ENCODE data around the gene PRSS27.

Gene PRSS27

DNA sequence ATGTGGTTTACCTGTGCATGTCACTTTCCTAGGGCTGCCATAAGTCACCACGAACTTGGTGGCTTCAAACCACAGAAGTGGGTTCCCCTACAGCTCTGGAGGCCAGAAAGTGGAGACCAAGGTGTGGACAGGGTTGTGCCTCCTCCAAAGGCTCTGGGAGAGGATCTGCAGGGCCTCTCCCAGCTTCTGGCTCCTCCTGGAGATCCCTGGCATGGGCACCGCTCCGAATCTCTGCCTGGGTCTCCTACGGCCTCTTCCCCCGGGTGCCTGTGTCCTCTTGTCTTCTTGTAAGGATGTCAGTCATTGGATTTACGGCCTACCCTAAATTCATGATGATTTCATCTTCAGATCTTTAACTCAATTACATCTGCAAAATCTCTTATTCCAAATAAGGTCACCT, 29.9 kb upstream of the PRSS27 start:
- DNase-seq, result no peak

- DNase-seq, result no peak
Observed at GRCh38 chr16:2749476-2749875, 29.5 kb upstream of the PRSS27 start.

DNA sequence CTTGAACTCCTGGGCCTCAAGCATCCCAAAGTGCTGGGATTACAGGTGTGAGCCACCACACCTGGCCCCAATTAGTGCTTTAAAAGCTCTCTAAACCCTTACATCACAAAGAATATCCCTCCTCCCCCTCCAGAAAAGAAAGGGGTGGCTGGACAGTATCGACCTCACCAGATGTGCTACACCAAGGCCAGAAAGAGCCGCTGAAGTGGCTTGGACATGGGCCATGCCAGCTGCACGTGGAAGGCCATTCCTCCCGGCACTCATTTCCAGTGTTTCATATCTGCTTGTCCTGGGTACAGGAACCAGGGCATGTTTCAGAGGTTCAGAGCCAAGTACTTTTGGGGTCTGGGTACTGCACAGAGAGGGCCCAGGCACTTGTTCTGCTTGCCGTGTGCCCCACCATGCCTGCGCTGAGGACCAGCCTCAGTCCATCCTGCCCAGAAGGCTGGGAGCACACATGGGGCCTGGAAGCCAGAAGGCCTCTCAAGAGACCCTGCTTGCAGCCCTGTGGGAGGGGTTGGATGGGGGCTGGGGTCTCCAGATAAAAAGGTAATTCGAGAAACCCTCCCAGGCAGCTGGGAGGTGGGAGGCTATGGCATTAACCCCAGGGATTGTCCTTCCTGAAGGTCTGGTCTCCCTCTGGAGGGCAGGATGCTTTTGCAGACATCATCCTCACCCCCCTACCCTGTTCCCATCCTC, 28.9 kb upstream of the PRSS27 start:
- no peak for DNase-seq

DNA sequence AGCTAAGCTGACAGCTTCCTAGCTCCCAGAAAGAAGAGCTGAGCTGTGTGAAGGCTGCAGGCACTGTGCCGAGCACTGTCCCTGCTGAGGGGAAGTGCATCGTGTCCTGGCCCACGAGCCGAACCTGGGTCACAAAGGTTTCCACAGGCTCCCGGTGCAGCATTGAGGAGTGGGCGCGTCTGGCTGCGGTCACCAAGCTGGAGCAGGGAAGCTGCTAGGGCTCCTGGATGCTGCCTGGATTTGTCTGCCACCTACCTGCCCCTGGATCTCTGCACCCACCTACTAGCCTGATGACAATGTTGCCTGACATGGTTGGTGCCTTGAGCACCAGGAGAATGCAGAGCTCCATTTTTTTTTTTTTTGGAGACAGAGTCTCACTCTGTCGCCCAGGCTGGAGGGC, 25.9 kb upstream of the PRSS27 start:
- no peak for DNase-seq

DNA sequence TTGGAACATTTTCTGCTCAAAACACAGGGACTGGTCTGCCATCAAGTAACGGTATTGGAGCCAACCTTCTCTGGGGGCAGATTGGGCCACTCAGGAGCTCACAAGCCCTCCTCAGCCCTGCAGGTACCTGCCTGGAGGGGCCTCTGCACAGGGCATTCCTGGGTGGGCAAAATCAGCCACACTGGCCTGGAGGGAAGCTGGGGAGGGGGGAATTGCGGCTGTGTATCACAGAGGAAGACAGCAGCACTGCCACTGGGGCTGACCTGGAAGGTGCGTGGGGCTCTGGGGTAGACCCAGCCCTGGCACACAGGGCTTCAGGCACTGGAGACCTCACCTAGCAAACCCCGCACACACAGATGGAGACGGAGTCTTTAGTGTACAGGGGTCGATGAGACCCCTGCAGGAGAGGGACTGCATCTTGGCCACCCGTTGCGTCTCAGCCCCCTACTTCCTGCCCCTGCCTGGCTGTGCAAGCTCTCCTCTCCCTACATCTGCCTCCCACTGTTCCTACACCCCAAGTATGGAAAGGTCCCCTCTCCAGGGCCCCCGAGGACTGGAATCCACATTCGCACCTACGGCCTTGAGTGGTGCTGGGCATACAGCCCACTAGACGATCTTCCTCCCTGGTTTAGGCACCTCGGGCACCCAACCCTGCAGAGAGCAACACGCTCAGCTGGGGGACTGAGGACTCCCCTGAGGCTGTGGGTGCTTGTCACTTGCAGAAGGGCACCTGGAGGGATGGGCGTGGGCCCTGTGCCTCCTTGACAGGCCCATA, 25.3 kb upstream of the PRSS27 start:
- DNase-seq, result no peak

DNA sequence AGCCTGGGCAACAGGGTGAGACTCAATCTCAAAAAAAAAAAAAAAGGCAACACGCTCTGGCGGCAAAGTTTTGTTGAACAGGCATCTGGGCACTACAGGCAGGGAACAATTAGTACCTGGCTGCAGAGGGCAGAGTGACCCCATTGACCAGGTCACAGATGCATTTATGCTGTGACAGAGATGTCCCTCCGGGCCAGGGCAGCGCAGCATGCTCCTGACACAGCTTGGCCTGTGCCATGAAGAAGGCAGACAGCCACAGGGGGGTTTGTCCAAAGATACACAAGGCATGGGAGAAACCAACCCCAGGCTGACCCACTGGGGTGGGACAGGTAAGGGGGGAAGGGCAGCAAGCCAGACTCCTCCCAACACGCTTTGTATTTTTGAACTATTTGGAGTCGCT, 24.7 kb upstream of the PRSS27 start:
- DNase-seq, result no peak

DNA sequence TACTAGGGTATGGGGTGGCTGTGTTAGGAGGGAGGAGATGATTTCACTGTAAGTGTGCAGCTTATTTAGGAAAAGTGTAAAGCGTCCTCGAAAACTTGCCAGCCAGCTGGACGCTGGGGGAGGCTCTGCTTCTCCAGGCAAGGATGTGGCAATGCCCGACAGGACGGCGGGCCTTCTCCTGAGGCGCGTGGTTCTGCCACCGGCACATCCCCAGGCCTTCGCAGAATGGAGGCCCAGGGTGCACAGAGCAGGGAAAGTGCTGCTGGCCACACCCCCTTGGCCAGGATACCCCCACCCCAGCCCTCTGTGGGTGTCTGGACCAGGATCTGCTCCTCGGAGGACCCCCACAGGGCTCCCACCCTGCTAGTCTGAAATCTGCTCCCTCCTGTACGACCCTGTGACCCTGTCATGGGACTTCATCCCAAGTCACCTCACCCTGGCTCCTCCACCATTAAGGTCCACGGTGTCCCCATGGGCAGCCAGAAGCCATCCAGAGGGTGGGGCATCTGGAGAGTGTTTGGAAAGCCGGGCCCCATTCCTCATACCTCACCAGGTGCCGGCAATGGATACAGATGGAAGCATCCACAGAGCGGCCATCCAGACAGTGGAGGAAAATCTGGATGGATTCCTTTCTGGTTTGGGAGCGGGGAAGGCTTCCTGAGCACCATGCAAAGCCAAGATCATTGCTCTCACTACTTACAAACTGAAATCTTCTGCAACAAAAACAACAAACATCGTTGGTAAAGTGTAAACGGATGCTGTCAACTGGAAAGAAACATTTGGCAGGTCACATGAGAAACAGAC, 23.2 kb upstream of the PRSS27 start:
- no peak for DNase-seq

DNA sequence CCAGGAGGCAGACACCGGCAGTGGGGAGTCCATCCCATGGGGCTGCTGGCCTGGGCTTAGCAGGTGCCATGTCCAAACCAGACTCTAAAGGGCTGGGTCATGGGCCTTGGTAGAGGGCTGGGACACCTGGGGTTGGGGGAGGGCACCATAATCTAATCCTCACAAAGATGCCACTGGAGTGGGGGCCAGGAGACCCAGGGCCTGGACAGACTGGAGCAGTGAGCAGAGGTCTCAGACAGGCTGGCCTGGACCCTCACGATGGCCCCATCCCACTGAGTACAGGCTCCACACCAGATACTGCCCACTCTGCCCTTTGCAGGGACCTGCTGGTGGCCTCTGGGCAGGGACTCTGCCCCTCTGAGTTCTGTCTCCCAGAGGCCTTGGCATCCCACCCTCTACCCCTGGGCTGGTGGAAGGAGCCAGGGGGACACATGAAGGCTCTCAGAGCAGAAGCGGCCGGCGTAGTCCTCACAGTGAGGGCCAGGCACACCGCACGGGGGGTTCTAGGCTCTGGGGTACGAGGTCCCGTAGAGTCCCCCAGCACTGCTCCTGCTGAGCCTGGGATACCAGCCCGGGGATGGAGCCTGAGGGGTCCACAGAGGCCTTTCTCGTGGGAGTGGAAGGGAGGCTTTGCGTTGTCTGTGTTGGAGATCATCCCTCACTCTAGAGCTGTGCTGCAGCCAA, 22.4 kb upstream of the PRSS27 start:
- DNase-seq, result no peak

GRCh38 chr16:2741168-2741567, 21.1 kb upstream of the PRSS27 start:
- no peak for DNase-seq

DNA sequence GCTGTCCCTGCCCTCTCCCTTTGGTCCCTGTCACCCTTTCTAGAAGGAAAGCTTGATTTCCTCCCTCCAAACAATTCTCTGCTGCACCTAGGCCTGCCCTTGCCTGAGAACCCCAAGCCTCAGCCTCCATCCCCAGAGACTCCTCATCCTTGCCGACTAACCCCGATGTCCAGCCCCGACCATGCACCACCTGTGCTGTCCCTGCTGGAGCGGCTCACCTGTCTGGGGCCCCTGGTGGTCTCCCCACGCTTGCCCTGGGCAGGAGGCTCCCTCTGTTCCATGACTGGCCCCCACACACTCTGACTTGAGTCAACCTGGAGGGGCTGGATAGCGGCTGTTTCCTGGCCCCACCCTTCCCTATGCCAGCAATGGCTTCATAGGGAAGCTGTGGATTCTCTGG, 20.5 kb upstream of the PRSS27 start:
- no peak for DNase-seq

GRCh38 chr16:2739625-2740430, 19.8 kb upstream of the PRSS27 start:
- no peak for DNase-seq

DNA sequence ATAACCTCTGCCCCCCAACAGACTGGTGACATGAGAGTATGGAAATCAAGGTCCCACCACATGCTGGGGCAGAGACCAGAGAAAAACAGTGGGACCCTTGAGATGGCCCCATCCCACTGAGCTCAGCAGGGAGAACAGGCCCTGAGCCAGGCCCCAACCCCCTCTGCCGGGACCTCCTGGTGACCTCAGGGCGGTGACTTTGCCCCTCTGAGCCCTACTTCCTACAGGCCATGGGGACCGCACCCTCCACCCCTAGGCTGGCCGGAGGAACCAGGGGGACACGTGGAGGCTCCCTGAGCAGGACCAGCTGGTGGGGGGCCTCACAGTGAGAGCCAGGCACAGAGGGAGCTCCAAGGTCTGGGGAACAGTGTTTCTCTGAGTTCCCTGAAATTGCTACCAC, 18.6 kb upstream of the PRSS27 start:
- no peak for DNase-seq

- DNase-seq, result no peak
Observed at GRCh38 chr16:2737895-2738418, 17.9 kb upstream of the PRSS27 start.

GRCh38 chr16:2737238-2737605, 17.2 kb upstream of the PRSS27 start:
- DNase-seq, result no peak

DNA sequence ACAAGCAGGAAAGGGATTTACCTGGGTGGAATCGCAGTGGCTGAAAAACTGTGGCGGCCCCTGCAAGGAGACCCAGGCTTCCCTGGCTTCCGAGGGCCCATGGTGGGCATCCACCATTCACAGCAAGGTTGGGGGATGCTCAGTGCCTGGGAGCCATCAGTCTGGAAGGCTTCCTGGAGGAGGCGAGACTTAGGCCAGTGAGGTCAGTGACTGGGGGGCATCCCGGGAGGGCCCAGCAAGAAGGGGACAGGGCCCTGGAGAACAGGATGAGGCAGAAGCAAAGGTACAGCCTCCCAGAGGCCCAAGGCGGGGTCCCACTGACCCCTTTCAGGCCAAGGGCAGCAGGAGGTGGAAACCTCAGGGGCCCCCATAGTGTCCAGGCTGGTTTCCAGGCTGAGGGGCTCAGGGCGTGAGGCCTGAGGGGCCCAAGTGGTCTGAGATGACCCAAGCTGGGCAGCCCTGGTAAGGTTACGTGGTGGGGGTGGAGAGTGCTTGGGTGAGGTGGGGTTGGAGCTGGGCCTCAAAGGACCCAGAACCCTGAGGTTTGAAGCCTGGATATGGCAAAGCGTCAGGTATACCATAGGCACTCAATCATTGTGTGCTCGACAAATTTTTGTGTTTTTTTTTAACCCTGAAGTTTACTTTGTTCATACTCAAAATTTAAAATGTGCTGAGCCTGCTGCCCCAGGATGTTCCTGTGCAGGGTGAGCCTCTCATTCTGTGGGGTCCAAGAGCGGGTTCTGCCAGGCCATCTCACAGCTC, 16.6 kb upstream of the PRSS27 start:
- DNase-seq, result no peak

- DNase-seq, result no peak
Observed at GRCh38 chr16:2734844-2735515, 15.0 kb upstream of the PRSS27 start.

- no peak for DNase-seq
Observed at GRCh38 chr16:2728034-2728433, 8.0 kb upstream of the PRSS27 start.

- DNase-seq, result no peak
Observed at GRCh38 chr16:2726923-2727322, 6.9 kb upstream of the PRSS27 start.

DNA sequence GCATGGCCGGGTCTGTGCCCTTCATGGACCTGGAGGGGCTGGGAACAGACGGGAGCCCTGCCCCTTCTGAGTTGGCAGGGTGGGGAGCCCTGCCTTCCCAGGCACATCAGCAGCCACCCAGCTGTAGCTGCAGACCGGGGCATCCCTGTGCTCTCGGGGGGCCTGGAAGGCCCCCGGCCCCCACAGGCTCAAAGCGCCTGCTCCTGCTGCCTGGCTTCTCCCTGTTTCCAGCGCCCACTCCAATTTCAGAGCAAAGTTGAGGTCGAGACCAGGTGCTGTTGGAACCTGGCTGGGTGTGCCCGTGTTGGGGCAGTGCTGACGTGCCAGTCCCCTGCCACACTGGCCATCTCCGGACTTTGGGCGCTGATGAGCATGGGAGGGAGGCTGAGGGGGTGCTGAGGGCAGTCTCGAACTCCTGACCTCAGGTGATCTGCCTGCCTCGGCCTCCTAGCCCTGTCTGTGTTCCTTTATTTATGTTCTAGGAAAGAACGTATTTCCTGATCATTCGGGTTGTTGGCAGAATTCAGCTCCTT, 4.9 kb upstream of the PRSS27 start:
- DNase-seq, result no peak

DNA sequence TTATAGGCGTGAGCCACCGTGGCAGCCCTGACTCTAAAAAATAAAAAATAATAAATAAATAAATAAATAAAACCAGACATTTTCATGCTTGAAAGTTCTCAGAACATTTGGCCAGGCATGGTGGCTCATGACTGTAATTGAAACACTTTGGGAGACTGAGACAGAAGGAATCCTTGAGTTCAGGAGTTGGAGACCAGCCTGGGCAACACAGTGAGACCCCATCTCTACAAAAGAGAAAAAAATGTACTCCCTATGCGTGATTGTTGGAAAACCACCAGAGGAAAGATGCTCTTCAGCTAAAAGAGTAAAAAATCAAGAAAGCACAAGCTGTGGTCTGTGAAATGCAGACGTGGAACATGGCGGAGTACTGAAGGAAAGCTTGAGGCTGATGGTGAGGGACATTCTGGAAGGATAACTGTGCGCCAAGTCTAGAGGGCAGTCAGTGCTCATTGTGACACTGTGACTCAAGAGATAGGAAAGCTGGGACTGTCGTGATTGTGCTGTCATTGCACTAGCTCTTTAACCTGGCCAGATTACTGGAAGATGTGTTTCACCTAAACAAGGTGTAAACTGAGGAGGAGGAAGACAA, 4.2 kb upstream of the PRSS27 start:
- DNase-seq, result no peak

Data from effector CD8-positive, alpha-beta T cell (primary cell).